ENCODE measurements around the gene ARMC3.

GRCh38 chr10:22997096-22997495, 69.2 kb downstream of the ARMC3 start:
- TF ChIP-seq CTCF (IDR thresholded peaks at IDR 0.05), result no peak
- TF ChIP-seq POLR2AphosphoS5 (IDR thresholded peaks at IDR 0.05), result no peak
- no peak for TF ChIP-seq POLR2A (IDR thresholded peaks at IDR 0.05)

Data from breast epithelium (tissue), 3 donors.